C4-2B (cell line): Measurements from ENCODE around the gene XKR7.

Experiments
- H3K27ac ChIP-seq: fragments of 450-650 bp; 2 replicates; pipeline ENCODE4 v1.5.1; 2017
- CTCF ChIP-seq: fragments of 450-650 bp; conservative IDR thresholded peaks from 2 replicates; pipeline ENCODE4 v1.5.1; 2017; ENCODE audit warnings: mild to moderate bottlenecking
- ZFX ChIP-seq: fragments of 450-650 bp; IDR thresholded peaks from 2 replicates; pipeline ENCODE4 v1.6.1; 2017

XKR7 gene

GRCh38 chr20:31934491-31934890 is 33.5 kb upstream of the XKR7 start:
- TF ChIP-seq CTCF (no peak), ZFX (no peak)
- H3K27ac ChIP-seq: no peak overlapping the region

GRCh38 chr20:31934968-31935764 is 32.8 kb upstream of the XKR7 start:
- no peak for TF ChIP-seq ZFX
- TF ChIP-seq CTCF: no peak
- H3K27ac ChIP-seq: no peak overlapping the region

- no peak overlapping the region for H3K27ac ChIP-seq
Measured at GRCh38 chr20:31936420-31936819, 31.5 kb upstream of the XKR7 start.

GRCh38 chr20:31937820-31938219 is 30.1 kb upstream of the XKR7 start:
- H3K27ac ChIP-seq: no peak overlapping the region
- no peak for TF ChIP-seq CTCF
- TF ChIP-seq ZFX: no peak

More at GRCh38 chr20:31936420-31936819, 31.5 kb upstream of the XKR7 start:
- TF ChIP-seq CTCF (no peak), ZFX (no peak)

- TF ChIP-seq CTCF (no peak), ZFX (no peak)
- H3K27ac ChIP-seq: no peak overlapping the region
Measured at GRCh38 chr20:31939661-31940060, 28.3 kb upstream of the XKR7 start.

- no peak for TF ChIP-seq CTCF
- no peak for TF ChIP-seq ZFX
Measured at GRCh38 chr20:31943052-31943471, 24.9 kb upstream of the XKR7 start.

GRCh38 chr20:31945319-31945718 is 22.6 kb upstream of the XKR7 start:
- TF ChIP-seq ZFX (no peak), CTCF (no peak)
- peak overlapping the region; percentile 97 for H3K27ac ChIP-seq

More at GRCh38 chr20:31943052-31943471, 24.9 kb upstream of the XKR7 start:
- peak overlapping the region; percentile 97 for H3K27ac ChIP-seq
